GM21528 (cell line): Measurements from ENCODE around the gene BCKDK.

Source experiments
- ATAC-seq: cut with Tn5 transposase; IDR thresholded peaks from one replicate; pipeline ENCODE4 v1.9.1; 2021; ENCODE audit warnings: mild to moderate bottlenecking, moderate library complexity; ENCODE audit not compliant: unreplicated experiment, low FRiP score

Gene BCKDK

GRCh38 chr16:31079342-31079944, 28.7 kb upstream of the BCKDK start:
- ATAC-seq, result no peak

GRCh38 chr16:31080035-31080629, 28.1 kb upstream of the BCKDK start:
- ATAC-seq, result no peak

DNA sequence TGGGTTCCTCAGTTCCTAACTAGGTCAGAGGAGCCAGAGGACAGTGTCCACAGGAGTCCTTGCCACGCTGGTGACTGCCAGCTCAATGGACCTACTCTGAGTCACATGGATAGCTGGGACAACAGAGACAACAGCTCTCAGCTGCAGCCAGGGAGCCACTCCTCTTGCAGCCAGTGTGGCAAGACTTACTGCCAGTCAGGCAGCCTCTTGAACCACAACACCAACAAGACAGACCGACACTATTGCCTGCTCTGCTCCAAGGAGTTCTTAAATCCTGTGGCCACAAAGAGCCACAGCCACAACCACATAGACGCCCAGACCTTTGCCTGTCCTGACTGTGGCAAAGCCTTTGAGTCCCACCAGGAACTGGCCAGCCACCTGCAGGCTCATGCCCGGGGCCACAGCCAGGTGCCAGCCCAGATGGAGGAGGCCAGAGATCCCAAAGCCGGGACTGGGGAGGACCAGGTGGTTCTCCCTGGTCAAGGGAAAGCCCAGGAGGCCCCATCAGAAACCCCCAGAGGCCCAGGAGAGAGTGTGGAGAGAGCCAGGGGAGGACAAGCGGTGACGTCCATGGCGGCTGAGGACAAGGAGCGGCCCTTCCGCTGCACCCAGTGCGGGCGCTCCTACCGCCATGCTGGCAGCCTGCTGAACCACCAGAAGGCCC, 27.3 kb upstream of the BCKDK start:
- ATAC-seq, result no peak

DNA sequence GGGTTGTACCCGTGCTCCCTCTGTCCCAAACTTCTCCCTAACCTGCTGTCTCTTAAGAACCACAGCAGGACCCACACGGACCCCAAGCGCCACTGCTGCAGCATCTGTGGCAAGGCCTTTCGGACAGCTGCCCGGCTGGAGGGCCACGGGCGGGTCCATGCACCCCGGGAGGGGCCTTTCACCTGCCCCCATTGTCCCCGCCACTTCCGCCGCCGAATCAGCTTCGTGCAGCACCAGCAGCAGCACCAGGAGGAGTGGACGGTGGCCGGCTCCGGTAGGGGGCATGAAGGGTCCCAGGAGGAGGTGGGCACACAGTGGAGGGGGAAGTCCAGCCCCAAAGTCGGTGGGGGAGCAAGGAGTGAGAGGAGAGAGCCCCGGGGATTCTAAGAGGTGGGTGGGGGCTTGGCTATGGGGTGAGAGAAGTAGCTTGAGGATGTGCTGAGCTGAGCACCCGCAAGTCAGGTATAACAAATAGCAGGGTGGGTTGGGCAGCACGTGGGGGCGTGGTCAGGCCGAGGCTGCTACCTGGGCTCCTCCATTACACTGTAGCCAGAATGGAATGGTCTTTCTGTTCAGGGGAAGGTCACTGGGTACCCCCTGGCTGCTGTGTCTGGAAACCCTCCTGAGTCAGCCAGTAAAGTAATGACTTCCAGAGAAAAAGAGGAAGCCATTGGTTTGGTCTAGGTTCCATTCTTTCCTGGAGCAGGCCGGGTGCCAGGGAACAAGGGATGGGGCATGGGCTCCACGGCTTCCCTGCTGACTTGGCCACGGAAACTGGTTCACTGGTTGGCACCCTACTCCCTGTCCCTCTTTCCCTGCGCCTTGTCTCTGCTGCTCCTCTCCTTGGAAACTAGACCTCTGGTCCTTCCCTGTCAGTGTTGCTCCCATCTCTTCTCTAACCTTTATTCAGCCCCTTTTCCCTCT, 26.5 kb upstream of the BCKDK start:
- no peak for ATAC-seq

DNA sequence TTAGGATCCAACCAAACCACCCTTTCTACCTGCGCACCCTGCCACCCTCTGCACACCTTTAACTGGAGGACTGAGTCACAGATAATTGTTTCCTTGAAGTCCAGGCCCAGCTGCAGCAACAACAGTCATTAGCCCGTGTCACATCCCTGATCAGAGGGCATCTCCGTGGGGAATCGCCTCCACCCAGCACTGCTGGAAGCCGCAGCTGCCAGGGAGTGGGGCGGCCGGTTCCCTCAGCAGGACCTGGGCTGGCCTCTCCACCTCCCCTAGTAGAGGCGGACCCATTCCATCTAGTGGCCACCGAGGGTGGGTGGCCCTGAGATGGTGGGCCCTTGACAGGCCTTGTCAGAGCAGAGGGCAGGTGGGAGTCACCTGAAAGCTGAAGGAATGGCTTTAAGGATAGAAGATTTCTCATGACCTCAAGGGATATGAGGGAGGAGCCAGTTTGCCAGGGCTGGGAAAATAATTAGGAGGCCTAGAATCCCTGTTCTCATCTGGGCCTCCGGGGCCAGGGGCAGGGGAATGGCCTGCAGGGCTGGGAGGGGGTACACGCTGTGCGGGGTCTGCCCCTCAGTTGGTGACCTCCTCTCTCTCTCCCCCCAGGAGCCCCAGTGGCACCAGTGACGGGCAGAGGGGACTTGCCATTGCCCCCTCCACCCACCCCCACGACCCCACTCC, 25.7 kb upstream of the BCKDK start:
- no peak for ATAC-seq

- ATAC-seq, result no peak
Measured at GRCh38 chr16:31083081-31083480, 25.1 kb upstream of the BCKDK start.

GRCh38 chr16:31083556-31083955, 24.6 kb upstream of the BCKDK start:
- no peak for ATAC-seq

DNA sequence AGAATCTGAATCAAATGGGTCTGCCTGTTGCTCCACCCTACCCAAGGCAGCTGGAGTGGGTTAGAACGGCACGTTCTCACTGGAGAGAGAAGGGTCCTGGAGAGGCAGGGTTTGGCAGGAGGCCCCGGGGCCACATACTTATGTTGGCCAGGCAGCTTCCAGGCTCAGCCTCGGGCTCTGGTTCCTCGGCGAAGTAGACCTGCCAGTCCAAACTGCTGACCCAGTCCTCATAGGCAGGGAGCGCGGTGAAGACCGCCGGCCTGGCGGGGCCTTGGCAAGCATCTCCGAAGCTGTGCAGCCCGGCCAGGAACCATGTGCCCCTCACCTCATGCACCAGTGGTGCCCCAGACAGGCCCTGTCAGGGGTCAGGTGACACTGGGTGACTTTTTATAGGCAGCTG, 24.2 kb upstream of the BCKDK start:
- ATAC-seq, result no peak

- ATAC-seq, result no peak
Measured at GRCh38 chr16:31084584-31085302, 23.4 kb upstream of the BCKDK start.

GRCh38 chr16:31085411-31085810, 22.8 kb upstream of the BCKDK start:
- no peak for ATAC-seq

DNA sequence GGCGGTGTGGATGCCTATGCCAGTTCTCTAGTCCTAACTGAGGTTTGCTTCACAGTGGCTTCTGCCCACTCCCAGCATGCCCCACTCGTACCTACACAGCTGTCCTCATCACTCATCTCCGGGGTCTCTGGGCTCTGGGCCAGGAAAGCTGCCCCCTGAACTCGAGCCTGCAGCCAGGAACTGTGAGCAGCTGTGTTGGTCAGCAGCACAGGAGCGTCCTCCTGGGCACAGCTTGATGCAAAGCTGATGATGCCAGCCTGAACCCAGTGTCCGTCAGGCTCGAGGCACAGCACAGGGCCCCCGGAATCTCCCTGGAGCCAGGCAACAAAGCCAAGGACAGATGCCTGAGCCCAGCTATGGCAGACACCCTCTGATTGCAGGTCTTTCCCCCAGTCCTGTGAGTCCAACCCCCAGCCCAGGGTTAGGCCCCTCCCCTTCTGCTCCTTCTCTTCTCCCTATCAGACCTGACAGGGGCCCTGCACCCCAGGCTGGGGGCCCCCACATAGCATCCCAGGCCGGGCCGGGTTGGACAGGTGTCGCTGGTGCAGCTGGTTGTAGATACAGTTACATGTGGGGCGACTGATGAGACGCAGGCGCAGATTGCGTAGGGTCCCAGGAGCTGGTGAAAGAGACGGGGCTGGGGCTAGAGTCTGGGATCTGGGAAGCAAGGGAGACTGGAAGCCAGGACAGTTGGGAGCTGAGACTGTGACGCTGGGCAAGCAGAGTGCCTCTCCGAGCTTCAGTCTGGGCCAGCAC, 22.1 kb upstream of the BCKDK start:
- ATAC-seq, result no peak

DNA sequence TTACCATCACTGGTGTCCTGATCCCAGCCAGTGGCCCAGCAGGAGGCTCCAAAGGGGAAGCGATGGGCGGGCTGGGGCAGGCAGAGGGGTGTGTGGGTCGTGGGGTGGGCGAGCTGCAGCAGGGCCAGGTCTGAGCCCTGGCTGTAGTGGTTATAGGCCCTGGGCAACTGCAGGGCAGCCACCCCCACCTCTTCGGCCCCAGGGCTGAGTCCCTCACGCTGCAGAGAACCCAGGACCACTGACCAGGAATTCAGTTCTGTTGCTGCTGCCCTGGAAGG, 21.6 kb upstream of the BCKDK start:
- ATAC-seq, result no peak

DNA sequence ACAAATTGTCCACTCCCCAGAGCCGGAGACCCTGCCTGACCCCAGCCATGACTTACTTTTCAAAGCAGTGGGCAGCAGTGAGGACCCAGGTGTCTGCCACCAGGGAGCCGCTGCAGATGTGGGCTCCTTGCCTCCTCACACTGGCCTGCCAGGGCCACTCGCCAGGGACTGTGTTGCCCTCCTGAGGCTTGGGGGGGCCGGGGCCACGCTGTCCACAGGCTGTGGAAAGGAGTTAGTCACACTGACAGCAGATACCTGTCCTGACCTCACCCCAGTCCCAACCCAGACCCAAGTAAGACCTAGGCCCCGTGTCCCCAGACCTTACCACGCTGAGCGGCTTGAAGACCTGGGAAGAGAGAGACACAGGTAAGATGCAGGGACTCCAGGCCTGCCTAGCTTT, 20.7 kb upstream of the BCKDK start:
- no peak for ATAC-seq

DNA sequence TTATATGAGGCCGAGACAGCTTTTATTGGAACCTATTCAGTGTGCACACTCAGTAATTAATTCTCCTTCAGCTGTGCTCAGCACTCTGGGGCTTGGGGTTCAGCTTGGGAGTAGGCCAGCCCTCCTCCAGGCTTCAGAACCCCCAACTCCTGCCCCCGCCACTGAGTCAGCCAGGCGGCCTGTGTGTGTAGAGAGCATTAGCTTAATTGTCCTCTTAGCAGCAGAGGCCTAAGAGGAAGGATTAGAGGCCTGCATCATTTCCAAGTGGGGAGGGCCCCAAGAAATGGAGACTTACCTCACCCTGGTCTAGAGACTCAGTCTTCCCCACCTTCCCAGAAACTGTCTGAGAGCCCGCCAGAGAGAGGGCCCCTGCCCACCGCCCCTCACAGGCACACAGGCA, 20.2 kb upstream of the BCKDK start:
- no peak for ATAC-seq

DNA sequence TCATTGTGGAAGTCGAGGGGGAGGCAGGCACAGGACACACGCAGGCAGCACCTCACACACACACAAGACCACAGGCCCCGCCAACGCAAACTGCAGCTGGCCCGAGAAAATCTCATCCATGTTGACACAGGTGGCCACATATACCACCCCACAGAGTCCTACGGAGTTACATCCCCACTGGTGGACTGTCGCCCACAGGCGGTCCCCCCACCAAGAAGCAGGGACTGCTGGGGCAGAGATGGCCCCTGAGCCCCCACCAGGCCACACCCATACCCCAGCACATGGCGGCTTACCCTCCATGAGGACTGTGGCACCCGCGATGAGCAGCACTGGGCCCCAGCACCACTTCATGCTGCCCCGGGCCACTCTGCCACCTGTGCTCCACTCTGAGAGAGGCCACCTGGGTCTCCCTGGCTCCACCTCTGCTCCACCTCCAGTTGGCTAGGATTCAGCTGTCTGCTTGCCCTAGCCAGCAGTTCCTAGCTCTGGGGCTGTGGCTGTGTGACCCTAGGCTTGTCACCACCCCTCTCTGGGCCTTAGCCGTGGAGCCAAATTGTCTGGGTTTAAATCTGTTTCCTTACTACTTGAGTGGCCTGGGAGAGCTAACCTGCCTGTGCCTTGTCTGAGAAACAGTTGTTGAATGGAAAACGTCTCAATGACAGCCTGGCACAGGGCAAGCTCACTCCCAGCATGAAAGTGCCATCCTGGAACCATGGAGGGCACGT, 19.6 kb upstream of the BCKDK start, which contains the start of gene PRSS53:
PRSS53 (minus strand) TSS at position 485 of the 725 bp plus-strand sequence; CDS start at position 351, 134 bp downstream.
- ATAC-seq, result no peak

GRCh38 chr16:31089199-31089598, 19.0 kb upstream of the BCKDK start:
- no peak for ATAC-seq

DNA sequence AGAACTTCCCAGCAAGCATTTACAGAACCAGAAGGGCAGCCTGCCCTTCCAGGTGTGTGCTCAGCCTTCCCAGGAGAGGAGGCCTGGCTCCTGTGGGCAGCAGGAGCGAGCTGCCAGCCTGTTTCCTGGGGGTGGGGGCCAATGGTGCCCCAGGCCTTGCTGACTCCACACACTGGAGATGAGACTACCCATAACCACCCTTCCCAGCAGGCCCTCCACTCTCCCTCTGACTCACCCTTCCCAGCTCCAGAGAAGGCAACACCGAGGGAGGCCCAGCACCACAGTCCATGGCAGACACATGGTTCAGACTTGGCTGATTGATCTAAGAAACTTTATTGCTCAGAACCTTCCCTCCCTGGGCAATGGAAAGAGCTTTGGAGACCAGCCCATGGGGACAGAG, 17.6 kb upstream of the BCKDK start:
- no peak for ATAC-seq

GRCh38 chr16:31092330-31092729, 15.9 kb upstream of the BCKDK start:
- ATAC-seq, result no peak
